Measurements from ENCODE around the gene C6. TPM values are rescaled to one million over a fixed set of nuclear protein-coding genes. Genes with fewer than 3 reads are reported as not detected.

The C6 gene
- total and polyA plus RNA-seq, 2 experiments from 2014 or later = not detected

DNA sequence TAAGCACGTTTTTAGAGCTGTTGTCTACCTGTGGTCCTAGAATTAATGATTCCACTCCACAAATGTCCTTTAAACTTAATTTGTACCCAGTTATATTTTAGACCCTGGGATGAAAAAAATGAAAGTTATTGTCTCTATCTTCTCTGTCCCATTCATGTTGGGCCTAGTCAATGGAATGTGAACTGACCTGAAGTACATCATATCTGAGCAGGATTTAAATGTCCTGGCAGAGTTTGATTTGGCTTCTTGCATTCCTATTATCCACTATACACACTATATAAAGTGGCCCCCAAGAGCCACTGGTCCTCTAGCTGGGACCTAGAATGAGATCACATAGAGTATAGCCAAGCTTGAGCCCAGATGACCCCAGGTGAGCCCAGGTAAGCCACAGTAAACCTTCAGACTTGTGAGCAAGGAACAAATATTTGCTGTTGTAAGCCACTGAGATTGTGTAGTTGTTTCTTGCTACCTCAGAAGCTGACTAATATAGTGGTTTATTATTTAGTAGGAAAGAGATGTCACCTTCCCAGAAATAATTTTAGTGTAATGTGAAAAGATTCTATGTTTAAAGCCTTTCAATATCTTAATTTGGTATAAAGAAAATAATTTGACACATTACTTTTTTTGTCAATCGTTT lies 37.1 kb upstream of the C6 start:
- no peak overlapping the region for H3K27ac ChIP-seq
- H4K20me1 ChIP-seq (ENCODE audit: insufficient read depth) = no peaks in the 10 kb centered on the region
- H2AFZ ChIP-seq = no peak overlapping the region
- H3K36me3 ChIP-seq (ENCODE audit: low read depth) = no peaks in the 10 kb centered on the region
- in situ Hi-C loops (cut with MboI) = loop anchor here (25.0 kb wide), 1 partner anchor 587 kb away; no protein-coding TSS in a partner anchor
- H3K9ac ChIP-seq = no peak overlapping the region
- 13 to 28% methylated on average over 2 of the region's 2 CpGs for WGBS, 2 experiments (ENCODE audit: low coverage in 1 of 2, low lambda C conversion rate in 2 of 2, missing lambda C conversion rate in 2 of 2)
- no peaks in the 10 kb centered on the region for H3K9me2 ChIP-seq (ENCODE audit: insufficient read depth)
- H3F3A ChIP-seq (ENCODE audit: insufficient read depth) = no peaks in the 10 kb centered on the region
- H3K79me2 ChIP-seq (ENCODE audit: insufficient read depth) = no peaks in the 10 kb centered on the region
- no peak overlapping the region for H3K4me3 ChIP-seq
- no peak for DNase-seq
- H3K4me2 ChIP-seq (ENCODE audit: unreplicated experiment) = no peak overlapping the region
- TF ChIP-seq EZH2phosphoT487 (IDR thresholded peaks at IDR 0.05; ENCODE audit: insufficient read depth, low read depth) = no peak
- TF ChIP-seq EZH2 (IDR thresholded peaks at IDR 0.05; ENCODE audit: insufficient read depth, poor library complexity, severe bottlenecking) = no peak
- H3K27me3 ChIP-seq (replicated peaks; ENCODE audit: insufficient read depth) = no peaks in the 10 kb centered on the region
- no peaks in the 10 kb centered on the region for H3K9me3 ChIP-seq (ENCODE audit: low read depth)
- 0 out of 2 replicates have a peak, but pooled peaks cover 4% of the 10 kb centered on the region for H3K4me1 ChIP-seq (ENCODE audit: insufficient read depth)

DNA sequence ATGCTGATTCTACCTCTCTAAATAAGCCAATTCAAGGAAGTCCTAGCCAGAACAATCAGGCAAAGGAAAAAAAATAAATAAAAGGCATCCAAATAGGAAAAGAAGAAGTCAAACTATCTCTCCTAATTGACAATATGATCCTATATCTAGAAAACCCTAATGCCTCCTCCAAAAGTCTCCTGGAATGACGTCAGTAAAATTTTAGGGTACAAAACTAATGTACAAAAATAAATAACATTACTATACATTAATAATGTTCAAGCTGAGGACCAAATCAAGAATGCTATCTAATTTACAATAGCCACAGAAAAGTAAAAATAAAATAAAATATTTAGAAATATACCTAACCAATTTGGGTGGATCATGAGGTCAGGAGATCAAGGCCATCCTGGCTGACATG lies 33.8 kb upstream of the C6 start:
- in situ Hi-C loops (cut with MboI) = no loop called here
- no peak overlapping the region for H3K27ac ChIP-seq
- WGBS, 2 experiments (ENCODE audit: low coverage in 1 of 2, low lambda C conversion rate in 2 of 2, missing lambda C conversion rate in 2 of 2) = 43 to 48% methylated on average over 1 of the region's 1 CpG

GRCh38 chr5:41246376-41246775 lies 33.0 kb upstream of the C6 start:
- H3K27ac ChIP-seq = no peak overlapping the region
- no peak overlapping the region for H3K4me2 ChIP-seq (ENCODE audit: unreplicated experiment)

More for the DNA sequence above, 33.8 kb upstream of the C6 start:
- H3K4me2 ChIP-seq (ENCODE audit: unreplicated experiment) = no peak overlapping the region
- H3K27me3 ChIP-seq (replicated peaks; ENCODE audit: insufficient read depth) = no peaks in the 10 kb centered on the region
- H3K9ac ChIP-seq = no peak overlapping the region
- H3K9me3 ChIP-seq (ENCODE audit: low read depth) = no peaks in the 10 kb centered on the region
- H2AFZ ChIP-seq = no peak overlapping the region
- no peaks in the 10 kb centered on the region for H3K79me2 ChIP-seq (ENCODE audit: insufficient read depth)
- H3K36me3 ChIP-seq (ENCODE audit: low read depth) = no peaks in the 10 kb centered on the region
- H3K9me2 ChIP-seq (ENCODE audit: insufficient read depth) = no peaks in the 10 kb centered on the region
- no peak overlapping the region for H3K4me3 ChIP-seq
- H3K4me1 ChIP-seq (ENCODE audit: insufficient read depth) = 0 out of 2 replicates have a peak, but pooled peaks cover 4% of the 10 kb centered on the region
- no peaks in the 10 kb centered on the region for H3F3A ChIP-seq (ENCODE audit: insufficient read depth)
- no peaks in the 10 kb centered on the region for H4K20me1 ChIP-seq (ENCODE audit: insufficient read depth)
- DNase-seq = no peak
- no peak for TF ChIP-seq EZH2phosphoT487 (IDR thresholded peaks at IDR 0.05; ENCODE audit: insufficient read depth, low read depth)
- TF ChIP-seq EZH2 (IDR thresholded peaks at IDR 0.05; ENCODE audit: insufficient read depth, poor library complexity, severe bottlenecking) = no peak

DNA sequence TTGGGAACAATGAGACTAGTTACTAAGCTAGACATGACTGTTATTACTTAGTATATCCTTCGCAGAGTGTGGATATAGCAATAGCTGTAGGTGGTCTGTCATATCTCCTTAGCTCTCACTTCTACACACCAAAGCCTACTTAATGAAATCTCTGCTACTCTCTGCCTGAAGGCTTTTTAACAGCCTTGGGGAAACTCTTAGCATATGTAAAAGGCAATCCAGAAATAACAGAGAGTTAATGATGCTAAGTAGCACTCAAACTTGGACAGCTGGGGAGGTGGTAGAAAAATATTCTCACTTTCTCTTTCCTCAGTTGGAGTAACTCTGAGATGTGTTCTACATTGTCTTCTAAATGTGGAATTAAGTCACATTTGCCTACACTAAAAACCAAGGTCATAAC lies 30.2 kb upstream of the C6 start:
- Histone ChIP-seq H3K79me2 (ENCODE audit: insufficient read depth) (no peaks in the 10 kb centered on the region), H2AFZ (no peak overlapping the region), H3K4me3 (no peak overlapping the region), H3K27me3 (replicated peaks; ENCODE audit: insufficient read depth) (no peaks in the 10 kb centered on the region), H3F3A (ENCODE audit: insufficient read depth) (no peaks in the 10 kb centered on the region), H4K20me1 (ENCODE audit: insufficient read depth) (no peaks in the 10 kb centered on the region), H3K27ac (no peak overlapping the region), H3K4me2 (ENCODE audit: unreplicated experiment) (no peak overlapping the region), H3K4me1 (ENCODE audit: insufficient read depth) (0 out of 2 replicates have a peak, but pooled peaks cover 4% of the 10 kb centered on the region), H3K36me3 (ENCODE audit: low read depth) (no peaks in the 10 kb centered on the region), H3K9me2 (ENCODE audit: insufficient read depth) (no peaks in the 10 kb centered on the region), H3K9ac (no peak overlapping the region), H3K9me3 (ENCODE audit: low read depth) (no peaks in the 10 kb centered on the region)
- TF ChIP-seq EZH2phosphoT487 (IDR thresholded peaks at IDR 0.05; ENCODE audit: insufficient read depth, low read depth) = no peak
- TF ChIP-seq EZH2 (IDR thresholded peaks at IDR 0.05; ENCODE audit: insufficient read depth, poor library complexity, severe bottlenecking) = no peak
- WGBS, 2 experiments (ENCODE audit: low coverage in 1 of 2, low lambda C conversion rate in 2 of 2, missing lambda C conversion rate in 2 of 2) = 45 to 63% methylated on average over 1 of the region's 1 CpG
- no peak for DNase-seq
- in situ Hi-C loops (cut with MboI) = no loop called here

More at GRCh38 chr5:41246376-41246775, 33.0 kb upstream of the C6 start:
- WGBS, 2 experiments (ENCODE audit: low coverage in 1 of 2, low lambda C conversion rate in 2 of 2, missing lambda C conversion rate in 2 of 2) = 10 to 12% methylated on average over 1 of the region's 1 CpG
- Histone ChIP-seq H4K20me1 (ENCODE audit: insufficient read depth) (no peaks in the 10 kb centered on the region), H3F3A (ENCODE audit: insufficient read depth) (no peaks in the 10 kb centered on the region), H3K36me3 (ENCODE audit: low read depth) (no peaks in the 10 kb centered on the region), H3K9me2 (ENCODE audit: insufficient read depth) (no peaks in the 10 kb centered on the region), H3K4me3 (no peak overlapping the region), H3K79me2 (ENCODE audit: insufficient read depth) (no peaks in the 10 kb centered on the region), H2AFZ (no peak overlapping the region), H3K9ac (no peak overlapping the region), H3K9me3 (ENCODE audit: low read depth) (no peaks in the 10 kb centered on the region), H3K4me1 (ENCODE audit: insufficient read depth) (0 out of 2 replicates have a peak, but pooled peaks cover 4% of the 10 kb centered on the region), H3K27me3 (replicated peaks; ENCODE audit: insufficient read depth) (no peaks in the 10 kb centered on the region)
- TF ChIP-seq EZH2phosphoT487 (IDR thresholded peaks at IDR 0.05; ENCODE audit: insufficient read depth, low read depth) = no peak
- TF ChIP-seq EZH2 (IDR thresholded peaks at IDR 0.05; ENCODE audit: insufficient read depth, poor library complexity, severe bottlenecking) = no peak
- DNase-seq = peak; percentile 77
- in situ Hi-C loops (cut with MboI) = no loop called here

Measured in GM23248 (cell line).